NCI-H748 treated with DMSO at 0.1 percent for 48 hours (cell line): ENCODE measurements around the gene BMP8B.
"Not testable (repeated sequence)": the region's sequence is repeated elsewhere in the genome, so short reads cannot be mapped to it uniquely, and the experiment has no call there.

Source experiments
- DNase-seq: peaks from one replicate; lab custom pipeline; 2025; lab: John Stamatoyannopoulos, UW

Gene BMP8B

DNA sequence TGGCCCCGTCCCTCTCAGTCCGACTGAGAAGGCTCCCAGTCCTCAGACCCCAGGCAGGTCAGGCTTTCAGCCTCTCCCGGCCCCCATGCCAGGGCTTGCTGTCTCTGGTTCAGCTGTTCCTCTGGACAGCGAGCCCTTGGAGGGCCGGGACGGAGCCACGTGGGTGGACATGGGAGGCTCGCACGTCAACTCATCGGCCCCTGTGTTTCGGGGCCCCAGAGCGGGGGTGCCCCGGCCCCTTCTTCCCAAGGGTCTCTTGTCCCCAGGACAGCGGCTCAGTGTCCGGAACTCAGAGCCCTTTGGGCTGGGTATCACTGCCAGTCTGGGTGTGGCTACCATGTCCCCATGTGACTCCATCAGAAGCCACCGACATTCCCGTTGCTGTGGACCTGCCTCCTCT is 10.8 kb downstream of the BMP8B start:
- not testable (repeated sequence) for DNase-seq

DNA sequence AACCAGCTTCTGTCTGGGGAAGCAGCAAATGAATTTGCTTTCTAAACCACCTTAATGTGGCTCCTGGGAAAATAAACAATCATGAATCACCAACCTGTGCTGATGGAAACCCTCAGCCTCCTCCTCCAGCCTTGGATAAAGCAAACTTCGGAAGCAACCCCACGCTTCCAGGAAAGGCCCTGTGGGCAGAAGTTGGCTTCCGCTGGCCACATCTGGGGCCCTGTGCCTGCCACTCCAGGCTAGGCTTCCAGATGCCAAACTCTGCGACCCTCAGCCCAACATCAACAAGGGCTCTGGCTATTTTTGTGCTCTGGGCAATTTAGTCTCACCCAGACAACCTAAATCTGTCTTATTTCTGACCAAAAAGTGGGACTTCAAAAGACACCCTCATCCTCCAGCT is 11.4 kb downstream of the BMP8B start:
- DNase-seq: no peak

DNA sequence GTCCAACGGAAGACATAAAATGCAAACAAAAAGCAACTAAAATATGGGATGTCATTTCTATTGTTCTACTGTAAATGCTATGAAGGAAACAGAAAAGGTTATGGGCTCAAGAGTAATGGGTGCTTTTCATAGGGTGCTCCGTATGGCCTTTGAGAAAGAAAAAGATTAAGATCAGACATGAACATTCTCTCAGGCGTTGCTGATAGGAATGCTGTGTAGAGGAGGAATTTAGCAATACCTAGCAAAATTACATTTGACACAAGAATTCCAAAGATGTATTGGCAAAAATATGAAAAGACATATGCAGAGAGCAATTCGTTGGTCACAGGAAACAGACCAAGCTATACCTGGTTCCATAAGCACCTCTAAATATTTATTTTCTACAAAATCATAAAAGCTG is 11.8 kb downstream of the BMP8B start:
- no peak for DNase-seq

DNA sequence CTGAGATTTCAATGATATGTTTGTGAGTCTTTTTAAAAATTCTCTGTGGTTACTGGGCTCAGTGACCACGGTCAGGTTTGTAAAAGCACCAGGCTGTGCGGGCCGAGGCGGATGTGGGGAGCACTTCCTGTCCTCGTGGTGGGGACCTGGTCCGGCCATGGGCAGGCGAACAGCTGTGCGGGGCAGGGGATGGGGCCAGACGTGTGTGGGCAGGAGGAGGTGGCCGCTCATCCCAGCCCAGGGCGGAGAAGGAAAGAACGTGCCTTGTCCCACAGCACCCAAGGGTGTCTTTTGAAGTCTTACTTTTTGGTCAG is 12.3 kb downstream of the BMP8B start:
- no peak for DNase-seq

DNA sequence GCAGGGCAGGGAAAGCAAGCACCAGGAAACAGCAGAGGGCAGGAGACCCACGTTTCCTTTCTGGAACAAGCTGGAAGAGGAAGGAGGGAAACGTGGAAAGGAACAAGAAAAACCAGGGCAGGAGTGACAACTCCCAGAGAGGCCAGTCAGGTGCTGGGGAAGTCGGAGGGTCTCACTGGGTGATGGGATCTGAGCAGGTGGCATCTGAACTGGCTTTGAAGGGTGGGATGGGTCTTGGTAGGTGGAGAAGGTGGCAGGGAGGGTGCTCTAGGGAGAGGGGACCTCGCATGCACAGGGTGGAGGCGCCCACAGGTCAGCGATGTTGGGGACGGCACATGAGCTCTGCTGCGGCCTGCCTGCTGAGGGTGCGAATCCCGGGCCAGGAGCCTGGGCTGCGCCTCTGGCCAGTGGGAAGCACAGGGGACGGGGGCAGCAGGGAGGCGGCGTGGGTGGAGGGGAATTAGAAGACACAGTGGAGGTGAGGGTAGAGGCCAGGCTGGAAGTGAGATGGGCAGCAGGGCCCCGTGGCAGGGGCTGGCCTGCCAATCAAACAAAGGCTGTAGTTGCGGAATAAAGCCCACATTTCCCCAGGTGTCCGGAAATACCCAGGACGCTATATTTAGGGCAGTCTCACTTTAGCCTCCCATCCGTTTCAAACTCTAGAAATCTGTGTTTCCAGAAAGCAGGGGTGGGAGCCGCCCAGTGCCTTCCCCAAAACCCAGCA is 12.8 kb downstream of the BMP8B start:
- DNase-seq: not testable (repeated sequence)

DNA sequence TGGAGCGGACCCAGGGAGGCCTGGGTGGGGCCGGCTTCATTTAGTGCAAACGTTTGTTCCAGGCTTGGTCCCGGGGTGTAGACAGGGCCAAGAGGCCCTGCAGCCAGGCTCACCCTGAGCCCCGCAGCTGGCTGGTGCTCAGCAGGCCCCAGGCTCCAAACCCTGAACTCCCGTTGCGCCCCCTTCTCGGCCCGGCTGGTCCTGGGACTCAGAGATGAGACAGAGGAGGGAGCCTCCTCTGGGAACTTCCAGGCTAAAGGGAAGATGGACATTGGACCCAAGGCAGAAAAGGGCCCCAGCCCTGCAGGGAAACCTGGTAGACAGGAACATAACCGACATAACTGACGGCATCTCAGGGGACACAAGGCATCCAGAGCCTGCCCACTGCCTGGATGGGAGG is 13.5 kb downstream of the BMP8B start:
- DNase-seq: not testable (repeated sequence)

DNA sequence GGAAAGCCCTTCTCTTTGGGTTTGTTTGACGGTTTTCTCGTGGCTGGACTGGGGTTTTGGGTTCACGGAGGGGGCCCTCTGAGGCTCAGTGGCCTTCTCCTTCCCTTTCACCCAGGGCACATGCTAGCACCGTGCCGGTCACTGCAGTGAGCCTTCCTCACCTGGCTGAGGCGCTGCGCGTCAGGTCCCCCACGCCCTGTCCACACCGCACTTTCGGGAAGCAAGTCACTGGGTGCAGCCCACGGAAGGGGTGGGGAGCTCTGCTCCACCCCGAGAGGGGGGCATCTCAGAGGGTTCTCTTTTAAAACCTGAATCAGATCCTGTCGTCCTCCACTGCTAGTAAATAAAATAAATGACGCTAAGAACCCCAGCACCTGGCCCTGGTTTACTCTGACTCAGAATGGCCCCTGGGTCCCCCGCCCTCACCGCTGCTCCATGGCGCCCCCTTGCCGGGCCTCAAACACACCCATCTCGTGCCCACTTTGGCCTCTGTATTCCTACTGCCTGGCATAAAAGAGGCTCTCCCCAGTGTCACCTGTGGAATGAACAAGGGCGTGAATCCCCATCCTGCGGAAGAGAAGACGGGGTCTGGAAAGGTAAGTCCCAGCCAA is 15.2 kb downstream of the BMP8B start:
- DNase-seq: not testable (repeated sequence)

DNA sequence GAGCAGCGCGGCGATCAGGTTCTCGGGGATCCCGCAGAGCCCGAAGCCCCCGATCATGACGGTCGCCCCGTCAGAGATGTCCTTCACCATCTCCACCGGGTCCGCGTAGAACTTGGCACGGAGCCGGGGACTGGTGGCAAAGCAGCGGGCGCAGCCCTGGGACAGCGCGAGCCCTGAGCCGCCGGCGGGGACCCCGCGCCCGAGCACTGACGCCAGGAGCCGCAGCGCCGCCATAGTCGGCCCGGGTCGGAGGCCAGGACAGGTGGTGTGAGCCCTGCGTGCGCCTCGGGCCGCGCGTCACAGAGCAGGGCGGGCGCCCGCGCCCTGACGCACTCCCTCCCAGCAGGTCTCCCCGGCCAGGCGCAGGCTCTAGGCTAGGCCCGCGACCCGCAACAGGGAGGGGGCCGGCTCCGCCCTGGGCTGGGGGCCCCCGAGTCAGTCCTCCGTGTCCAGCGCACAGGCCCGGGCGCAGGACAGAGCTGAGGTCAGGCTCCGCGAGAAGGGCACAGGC is 17.6 kb downstream of the BMP8B start, which contains the start of gene OXCT2:
TSS of gene OXCT2 (minus strand) at position 327 of the 511 bp plus-strand sequence. CDS start at position 234, 93 bp downstream.
- DNase-seq: not testable (repeated sequence)

DNA sequence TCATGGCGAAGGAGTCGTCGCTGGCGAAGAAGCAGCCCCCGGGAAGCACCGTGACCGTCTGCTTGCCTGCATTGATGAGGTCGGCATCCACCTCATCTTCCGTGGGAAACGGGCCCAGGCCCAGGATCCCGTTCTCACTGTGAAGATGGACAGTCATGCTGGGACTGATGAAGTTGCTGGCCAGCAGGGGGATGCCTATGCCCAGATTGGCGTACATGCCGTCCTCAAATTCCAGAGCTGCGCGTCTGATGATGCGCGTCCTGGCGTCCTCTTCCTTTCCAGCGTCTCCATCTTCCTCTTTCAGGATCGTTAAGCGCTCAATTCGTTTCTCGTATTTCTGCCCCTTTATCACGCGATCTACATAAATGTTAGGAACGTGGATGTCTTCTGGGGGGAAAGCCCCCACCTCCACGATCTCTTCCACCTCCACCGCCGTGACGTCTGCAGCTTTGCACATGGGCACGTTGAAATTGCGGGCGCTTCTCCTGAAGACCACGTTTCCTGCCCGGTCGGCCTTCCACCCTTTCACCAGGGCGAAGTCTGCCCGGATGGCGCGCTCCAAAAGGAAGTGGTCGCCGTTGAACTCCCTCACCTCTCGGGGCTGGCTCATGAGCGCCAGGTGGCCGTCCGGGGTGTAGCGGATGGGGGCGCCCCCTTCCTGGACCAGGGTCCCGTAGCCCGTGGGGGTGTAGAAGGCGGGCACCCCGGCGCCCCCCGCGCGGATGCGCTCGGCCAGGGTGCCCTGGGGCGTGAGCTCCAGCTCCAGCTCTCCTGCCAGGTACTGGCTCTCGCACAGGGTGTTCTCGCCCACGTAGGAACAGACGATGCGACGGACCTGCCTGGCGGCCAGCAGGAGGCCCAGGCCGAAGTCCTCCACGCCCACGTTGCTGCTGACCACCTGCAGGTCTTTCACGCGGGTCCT is 18.3 kb downstream of the BMP8B start:
- not testable (repeated sequence) for DNase-seq

DNA sequence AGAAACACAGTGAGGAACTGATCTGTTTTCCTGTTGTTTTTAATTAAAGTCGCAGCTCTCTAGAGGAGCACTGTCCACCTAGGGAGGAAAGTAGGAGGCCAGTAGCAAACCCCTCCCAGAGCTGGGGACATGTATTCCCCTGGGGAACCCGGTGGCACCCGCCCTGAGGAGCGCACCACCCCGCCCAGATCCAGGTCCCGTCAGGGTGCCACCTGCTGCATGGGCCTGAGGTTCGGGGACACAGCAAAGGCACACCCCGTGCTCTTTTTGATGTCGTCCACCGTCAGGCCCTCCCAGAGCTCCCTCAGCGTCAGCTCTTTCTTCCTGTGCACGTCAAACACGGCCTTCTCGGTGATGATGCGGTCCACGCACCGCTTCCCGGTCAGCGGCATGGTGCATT is 19.2 kb downstream of the BMP8B start:
- not testable (repeated sequence) for DNase-seq

DNA sequence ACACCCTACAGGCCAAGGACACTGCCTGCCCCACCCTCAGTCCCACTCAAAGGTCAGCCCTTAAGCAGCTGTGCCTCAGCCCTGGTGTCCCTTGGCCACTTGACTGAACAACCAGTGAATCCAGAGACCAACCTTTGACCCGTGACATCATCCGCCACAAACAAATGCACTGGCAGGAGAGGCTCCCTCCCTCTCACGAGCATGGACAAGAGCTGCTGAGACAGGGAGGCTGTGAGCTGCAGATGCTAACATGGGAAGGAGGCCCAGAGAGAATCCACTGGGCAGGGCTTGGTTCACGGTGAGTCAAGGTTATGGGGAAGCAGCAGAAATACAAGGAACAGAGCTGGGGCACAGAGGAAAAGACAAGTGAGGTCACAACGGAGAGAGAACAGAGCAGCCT is 22.2 kb downstream of the BMP8B start:
- DNase-seq: not testable (repeated sequence)

DNA sequence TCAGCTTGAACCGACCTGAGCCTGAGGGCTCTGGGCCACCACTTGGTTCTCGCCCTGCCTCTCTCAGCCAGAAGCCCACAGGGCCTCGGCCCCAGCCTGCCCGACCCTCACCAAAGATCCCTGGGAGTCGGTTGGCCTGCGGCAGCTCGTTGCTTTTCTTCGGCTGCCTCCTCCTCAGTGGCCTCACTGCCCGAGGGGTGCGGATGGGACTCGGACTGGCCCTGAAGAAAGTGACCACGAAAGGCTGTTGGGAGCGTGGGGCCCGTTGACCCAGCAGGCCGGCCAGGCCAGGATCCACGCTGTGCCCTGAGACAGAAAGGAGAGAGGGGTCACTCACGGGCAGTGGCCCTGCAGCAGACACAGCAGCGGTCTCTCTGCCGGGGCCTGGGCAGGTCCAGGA is 24.2 kb downstream of the BMP8B start:
- DNase-seq: not testable (repeated sequence)

DNA sequence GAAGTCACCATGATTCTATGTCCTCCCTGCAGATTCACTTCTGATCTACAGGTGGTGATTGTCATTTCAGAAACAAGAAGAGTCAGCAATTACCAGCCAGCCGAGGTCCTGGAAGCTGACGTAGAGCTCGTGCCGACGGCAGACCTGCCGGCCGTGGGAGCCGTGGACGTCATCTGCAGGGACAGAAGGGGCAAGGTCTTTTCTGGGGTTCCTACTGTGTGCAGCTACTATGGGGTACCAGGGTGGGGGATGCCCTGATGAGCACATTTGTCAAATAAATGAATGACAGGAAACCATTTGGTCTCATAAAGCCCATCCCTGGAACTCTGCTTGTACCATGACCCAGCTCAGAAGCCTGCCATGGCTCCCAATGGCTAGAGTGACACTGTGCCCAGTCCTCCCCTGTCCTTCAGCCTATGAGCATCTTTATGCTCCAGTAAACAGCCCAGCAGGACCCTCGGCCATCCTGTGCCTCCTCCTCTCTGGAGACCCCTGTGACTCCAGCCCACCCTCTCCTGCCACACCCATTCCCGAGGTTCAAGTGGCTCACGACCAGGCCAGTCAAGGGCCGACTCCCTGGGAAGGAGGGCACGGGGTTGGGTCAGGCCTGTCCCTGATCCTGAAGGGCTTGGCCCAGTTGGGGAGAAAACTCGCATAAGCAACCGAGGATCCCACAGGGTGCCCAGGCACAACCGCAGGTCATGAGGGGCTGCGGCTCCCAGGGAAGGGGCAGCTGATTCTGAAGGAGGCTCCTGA is 24.9 kb downstream of the BMP8B start:
- DNase-seq: not testable (repeated sequence)

DNA sequence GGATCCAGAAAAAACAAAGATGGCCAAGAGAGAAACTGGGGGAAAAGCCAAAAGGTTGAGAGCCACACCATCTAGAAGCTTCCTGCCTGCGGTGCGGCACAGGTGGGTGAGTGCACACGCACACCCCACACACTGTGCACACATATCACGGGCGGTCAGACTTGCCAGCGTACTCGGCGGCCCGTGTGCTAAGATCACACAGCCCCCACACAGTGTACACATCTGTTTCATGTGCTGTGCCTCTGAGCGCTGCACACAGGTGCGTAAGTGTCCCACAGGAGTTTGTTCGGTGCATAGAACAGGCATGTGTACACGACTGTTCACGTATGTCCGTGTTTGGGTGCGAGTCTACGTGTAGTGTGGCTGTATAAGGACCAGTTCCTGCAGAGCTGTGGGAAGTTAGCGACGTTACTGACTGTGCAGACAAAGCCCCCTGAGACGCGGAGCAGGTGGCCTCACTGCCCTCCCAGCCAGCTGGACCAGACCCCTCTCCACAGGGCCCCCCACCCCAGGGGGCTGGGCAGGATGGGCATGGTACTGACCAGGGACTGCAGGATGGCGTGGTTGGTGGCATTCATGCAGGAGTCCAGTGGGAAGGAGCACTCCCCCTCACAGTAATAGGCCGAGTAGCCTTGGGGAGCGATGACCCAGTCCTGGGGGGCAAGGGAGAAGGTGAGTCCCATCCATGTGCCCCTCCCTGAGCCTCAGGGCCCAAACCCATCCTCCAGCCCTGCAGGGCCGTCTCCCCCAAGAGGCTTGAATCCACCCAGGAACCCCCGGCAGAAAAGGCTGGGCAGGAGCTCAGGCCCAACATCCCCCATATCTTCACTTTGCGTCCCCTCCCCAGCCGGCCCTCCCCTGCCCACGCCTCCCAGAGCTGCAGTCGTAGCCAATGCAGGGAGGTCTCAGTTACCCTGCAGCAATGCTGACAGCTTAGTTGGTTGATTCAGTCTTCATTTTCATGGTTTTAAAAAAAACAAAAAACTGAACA is 25.8 kb downstream of the BMP8B start:
- no peak for DNase-seq

DNA sequence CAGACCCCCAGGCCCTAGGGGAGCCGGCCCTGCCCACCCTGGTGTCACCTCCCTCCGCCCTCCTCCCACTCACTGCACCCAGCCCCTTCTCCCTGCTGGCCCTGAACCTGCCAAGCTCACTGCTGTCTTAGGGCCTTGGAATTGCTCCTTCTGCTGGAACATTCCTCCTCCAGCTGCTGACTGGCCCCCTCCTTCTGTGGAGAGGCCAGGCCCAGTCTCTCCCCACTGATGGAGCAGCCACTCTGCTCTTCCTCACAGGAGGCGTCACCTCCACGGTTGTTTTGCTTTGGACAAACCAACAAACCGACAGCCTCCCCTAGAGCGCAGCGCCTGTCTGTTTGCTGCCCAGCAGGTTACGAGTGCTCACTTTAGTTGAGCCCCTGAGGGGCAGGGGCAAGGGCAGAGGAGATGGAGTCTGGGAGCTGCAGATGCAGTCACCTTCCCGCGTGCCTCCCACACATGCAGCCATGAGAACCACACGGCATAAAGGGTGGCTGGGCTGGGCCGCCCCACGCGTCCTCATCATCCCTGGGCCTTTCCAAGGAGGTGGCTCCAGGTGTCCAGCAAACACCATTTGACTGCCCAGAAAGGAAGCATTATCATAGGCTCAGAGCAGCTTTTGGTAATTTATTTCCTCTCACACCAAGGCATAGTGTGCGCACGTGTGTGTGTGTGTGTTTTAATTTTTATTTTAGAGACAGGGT is 27.0 kb downstream of the BMP8B start:
- no peak for DNase-seq

DNA sequence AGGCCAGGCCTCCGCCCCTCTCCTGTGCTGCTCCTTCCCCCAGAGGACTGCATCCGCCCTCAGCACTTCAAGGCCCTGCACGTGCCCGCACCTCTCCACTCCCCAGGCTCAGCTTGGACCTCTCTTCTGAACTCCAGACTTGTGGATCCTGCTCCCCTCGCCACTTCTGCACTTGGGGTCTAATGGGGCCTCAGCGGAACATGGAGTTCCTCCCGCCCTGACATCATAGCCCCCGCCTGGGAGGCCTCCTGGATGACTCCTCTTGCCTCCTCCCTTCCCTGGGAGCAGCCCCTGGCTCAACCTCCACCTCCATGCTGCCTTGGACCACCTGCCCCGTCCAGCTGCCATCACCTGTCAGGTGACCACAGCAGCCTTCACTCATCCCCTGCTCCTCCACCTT is 27.6 kb downstream of the BMP8B start:
- DNase-seq: no peak

DNA sequence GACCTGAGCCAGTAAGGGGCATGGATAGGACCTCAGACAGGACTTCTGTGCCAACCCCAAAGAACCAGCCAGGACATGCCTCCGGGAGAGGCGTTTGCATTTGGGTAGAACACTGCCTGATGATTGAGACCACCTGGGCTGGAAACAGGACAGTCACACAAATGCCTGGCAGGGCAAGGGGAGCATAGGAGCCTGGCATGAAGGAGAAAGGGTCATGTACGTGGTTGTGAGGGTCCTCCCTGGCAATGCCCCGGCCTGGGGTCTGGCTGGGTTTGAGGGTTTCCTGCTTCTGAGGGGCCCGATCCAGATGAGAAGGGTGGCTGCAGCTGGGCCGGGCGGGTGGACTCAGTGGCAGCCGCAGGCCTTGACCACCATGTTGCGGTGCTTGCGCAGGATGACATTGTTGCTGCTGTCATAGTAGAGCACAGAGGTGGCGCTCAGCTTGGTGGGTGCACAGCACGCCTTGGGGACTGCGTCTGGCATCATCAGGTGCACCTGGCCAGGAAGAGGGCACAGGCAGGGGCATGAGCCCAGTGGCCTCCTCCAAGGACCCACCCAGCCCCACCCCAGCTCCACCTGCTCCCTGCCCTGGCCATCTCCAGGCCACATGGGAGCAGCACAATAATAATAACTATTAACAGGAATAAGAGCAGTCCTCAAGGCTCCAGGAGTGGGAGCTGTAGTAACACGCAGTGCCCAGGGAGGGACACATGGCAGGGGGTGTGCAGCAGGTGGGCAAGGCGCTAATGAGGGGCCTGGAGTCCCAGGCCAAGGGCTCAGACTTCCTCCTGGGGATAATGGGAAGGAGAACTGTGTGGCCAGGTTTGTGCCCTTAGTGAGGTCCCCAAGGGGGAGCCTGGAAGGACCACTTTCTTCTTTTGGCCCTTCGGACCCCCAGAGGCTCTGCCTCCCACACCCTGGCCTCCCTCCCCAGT is 28.3 kb downstream of the BMP8B start:
- DNase-seq: no peak

DNA sequence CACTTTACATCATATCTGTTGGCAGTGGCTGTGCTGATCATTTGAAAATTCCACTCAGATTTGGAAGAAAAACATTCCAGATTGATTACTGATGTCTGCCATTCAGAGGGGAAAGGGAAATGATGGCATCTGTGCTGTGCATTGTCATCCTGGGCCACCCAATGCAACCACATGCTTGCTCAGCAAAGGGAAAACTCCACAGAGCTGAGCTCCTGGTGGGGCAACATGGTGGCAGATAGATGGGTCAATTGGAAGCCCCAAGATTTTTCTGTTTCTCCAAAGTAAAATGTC is 29.3 kb downstream of the BMP8B start:
- DNase-seq: no peak
